ENCODE data around the gene USP36.

Gene USP36

DNA sequence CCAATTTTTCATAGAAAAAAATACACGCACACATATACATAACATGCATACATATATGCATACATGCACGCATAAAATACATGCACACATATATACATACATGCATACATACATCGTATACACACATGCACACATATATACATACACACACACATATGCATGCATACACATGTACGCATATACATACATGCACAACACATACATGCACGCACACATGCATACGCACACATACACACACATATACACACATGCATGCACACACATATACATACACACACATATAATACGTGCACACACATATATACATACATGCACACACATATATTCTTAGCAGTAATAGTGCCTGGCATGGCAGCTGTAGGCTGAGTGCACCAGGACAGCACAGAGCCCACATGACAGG is 24.9 kb downstream of the USP36 start:
- DNase-seq (ENCODE audit: low spot score): no peak

DNA sequence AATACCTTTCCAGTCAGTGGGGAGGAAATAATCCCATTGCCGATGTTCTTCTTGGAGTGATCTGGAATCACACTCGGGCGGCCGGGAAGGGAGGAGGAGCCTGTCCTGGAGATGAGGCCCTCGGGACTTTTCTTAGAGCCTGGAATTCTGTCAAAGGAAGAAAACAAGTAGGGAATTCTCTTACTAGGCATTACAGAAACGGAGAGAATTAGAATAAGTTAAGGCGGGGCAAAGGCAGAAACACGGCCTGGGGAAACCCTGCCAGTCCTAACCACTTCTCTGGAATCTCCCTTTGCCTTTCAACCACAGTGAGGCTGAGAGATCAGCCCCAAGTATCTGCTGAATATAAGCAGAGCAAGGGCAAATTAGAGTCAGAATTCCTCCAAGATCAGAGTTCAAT is 27.8 kb downstream of the USP36 start:
- no peak for DNase-seq (ENCODE audit: low spot score)

DNA sequence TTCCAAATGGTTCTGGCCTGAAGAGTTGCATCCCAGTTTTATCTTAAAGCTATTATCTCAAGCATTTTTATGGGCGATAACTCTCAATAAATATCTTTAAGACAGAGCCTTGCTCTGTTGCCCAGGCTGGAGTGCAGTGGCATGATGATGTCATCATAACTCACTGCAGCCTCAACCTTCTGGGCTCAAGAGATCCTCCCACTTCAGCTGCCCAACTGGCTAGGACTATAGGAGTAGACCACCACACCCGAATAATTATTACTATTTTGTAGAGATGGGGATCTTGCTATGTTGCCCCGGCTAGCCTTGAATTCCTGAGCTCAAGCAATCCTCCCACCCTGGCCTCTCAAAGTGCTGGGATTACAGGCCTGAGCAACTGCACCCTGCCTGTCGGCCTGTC is 32.5 kb downstream of the USP36 start:
- no peak for DNase-seq (ENCODE audit: low spot score)

DNA sequence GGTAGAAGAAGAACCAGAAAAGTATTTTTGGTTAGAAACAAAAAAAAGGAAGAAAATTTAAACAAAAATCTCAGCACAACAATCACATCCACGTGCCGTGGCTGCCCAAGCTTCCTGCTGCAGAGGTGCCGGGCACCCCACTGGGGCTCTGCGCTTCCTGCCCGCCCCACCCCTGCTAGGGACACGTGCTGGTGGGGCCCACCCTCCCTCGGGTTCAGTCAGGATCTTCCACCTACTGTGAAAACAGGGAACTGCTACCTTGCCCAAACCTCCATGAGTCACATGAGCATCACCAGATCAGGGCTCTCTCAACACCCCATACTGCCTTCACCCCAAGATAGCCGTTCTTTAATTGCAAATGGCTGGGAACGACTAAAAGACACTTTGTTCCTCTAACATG is 34.2 kb downstream of the USP36 start:
- DNase-seq (ENCODE audit: low spot score): no peak

DNA sequence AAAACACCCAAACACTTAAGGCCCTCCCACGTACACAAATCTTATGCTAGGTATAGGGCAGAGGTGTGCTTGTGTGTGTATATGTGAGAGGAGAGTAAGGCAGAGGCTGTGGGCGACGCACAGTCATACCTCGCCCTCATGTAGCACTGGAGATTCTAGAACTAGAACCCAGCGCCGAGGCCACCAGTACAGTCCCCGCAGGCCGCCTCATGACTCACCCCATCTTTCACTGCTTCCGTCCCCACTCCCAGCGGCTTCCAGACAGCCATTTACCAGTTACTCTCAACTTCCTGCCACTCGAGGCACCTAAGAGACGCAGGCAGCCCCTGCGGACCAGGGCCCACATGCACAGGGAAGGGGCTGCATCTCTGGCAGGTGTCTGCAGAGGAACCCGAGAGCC is 35.3 kb downstream of the USP36 start:
- no peak for DNase-seq (ENCODE audit: low spot score)

DNA sequence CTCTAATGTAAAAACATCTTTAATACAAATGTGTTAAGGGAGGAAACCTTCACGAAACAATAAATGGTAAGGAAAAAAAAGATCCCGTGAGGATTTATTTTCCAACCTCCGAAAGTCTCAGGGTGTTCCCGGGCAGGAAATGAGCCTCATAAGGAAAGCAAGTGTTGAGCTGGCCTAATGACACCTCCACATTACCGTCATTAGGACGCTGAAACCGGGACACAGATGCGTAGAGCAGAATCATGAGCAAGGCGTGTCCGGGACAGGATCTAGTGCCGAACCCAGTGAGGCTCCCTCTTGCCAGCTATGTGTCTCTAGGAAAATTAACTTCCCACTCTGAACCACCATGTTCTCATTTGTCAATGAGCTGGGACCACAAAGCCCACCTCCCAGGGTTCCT is 35.8 kb downstream of the USP36 start:
- no peak for DNase-seq (ENCODE audit: low spot score)

DNA sequence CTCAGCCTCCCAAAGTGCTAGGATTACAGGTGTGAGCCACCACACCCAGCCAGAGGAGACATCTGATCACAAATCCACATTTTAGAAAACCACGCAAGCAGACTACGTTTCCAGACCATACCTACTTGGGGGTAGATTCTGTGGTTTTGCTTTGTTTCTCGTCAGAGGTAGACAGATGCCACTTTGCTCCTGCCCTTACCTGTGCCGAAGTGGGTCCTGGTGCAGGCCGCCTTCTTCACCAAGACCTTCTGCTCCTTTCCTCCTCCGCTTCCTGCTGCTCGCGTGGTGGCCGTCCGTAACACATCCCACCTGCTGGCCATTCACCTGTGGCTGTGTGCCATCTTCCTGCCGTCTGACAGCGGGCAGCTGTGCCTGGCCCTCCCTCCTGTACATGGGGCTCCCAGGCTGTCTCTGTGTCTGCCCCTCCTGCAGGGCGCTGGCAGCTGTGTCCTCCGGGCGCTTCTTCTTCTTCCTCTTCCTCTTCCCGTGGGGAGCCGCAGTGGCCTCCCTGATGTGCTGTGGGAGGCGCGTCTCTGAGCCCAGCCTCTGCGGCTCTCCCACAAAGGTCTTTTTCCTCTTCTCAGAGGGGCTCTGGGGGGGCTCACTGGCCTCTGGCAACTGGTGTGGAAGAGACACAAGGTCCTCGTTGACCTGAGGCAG is 37.3 kb downstream of the USP36 start:
- no peak for DNase-seq (ENCODE audit: low spot score)

DNA sequence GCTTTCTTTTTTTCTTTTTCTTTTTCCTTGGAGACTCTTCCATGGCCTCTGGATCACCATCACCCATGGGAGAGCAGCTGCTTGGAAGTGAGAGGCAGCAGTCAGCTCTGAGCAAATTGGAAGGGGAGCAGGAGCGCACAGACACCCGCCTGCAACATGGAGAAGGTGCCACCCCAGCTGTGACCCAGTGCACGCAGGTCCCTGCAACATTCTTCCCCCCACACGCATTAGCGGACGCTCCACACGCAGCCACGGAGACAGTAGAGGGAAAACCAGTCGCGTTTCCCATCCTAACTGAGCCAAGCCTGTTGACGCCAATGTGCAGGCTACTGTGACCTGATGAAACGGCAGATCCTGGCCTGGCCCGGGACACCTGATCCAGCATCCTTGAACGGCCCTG is 38.2 kb downstream of the USP36 start:
- DNase-seq (ENCODE audit: low spot score): no peak

DNA sequence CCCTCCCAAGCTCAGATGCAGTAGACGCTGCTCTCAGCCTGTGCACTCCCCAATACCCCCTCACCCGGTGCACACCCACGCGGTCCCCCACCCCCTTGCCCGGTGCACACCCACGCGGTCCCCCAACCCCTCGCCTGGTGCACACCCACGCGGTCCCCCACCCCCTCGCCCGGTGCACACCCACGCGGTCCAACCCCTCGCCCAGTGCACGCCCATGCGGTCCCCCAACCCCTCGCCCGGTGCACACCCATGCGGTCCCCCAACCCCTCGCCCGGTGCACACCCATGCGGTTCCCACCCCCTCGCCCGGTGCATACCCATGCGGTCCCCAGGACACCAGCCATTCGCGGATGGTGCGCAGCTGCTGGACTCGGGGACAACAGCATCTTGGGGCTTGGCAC is 38.6 kb downstream of the USP36 start:
- no peak for DNase-seq (ENCODE audit: low spot score)

DNA sequence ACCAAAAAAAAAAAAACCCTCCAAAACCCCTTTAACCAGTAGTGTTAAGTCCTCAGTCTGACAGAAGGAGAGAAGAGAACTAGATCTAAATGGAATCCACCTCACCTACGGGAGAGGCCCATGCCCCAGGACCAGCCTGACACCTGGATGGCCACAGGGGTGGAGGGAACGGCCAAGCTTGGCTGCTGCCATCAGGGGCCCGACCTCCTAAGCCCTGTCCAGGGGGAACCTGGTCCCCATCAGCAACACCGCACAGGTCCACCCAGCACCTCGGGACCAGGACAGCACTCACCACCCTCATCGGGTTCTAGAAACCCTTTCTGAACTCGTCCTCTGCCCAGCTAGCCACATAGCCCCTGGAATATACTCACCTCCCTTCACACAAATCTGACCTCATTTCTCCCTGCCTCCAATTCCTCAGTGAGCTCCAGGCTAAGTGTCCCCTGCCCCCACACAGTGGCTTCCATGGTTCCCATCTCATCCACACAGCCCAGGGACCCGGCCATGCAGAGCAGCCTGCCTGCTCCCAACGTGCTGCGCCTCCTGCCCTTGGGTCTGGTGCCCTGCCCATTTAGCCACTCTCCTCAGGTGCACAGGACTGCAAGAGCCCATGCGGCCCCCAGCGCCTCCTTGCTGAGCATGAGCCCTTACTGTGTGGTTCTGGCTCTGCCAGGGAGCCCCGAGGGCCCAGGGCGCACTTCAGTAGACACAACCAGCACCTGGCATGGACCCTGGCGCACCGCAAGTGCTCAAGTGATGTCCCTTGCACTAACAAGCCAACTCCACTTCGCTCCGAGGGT is 40.3 kb downstream of the USP36 start:
- no peak for DNase-seq (ENCODE audit: low spot score)

DNA sequence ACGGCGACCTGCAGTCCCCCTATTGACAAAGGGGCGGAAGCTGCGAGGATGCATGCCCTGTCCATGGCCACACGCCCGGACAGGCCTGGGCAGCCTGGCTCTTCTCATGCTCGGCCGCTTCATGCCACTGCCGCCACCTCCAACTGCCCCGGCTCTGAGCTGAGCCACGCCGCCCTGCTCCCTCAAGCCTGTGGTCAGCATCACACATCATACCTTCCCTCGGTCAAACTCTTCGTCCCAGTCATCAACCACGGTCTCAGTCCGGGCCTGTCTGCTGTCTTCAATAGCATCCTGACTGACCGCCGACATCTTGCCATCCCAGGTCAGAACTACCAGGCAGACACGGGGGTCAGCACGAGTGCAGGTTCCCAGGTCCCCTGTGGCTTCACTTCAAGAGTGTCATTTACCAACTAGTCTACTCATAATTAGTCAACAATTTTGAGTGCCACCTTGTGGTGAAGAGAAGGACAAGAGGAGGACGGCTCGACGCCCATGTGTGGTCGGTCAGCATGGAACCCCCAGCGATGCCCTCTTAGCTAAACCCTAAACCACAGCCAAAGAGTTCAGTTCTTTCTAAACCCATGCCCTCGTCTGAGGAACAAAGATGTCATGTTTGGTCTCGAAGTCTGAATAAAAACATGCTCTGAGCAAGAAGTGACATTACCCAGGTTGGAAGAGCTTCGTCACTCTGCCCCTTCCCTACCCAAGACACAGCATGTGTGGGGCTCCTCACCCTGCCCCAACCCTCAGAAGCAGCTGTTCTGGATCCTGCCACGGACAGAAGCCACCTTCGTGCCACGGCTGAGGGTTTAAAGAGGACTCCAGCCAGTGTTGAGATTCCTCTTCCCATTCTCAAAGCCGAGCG is 41.7 kb downstream of the USP36 start:
- no peak for DNase-seq (ENCODE audit: low spot score)

DNA sequence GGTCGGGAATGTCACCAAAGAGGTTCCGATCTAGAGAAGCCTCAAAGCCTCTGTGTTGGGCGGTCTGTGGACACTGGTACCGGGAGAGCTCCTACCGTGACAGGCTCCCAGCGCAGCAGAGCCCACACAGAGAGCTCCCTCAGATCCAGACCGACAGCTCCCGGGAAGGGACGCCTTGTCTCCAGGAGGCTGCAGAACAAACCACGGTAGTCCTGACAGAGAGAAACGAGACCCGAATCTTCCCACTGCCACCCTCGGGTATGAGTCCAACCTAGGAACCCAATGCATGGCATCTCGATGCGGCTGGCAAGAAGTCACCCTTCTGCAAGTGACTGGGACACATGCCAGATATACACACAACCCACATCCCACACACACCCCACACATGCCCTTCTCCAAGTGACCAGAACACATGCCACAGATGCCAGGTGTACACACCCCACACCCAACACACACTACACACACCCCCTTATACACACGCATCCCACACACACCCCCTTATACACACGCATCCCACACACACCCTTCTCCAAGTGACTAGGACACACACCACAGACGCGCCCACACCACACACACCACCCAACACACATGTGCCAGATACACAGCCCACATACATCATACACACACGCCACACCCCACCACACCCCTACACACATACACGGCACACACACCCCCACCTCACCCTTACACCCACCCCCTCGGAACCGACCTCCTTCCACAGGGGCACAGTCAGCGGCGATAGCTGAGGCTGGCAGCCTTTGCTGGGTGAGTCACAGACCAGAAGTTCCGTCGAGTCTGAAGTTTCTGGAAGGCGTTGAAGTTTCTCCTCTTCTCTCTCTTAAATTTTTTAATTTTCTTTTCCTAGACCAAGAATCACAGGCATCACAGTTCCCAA is 42.7 kb downstream of the USP36 start:
- no peak for DNase-seq (ENCODE audit: low spot score)

DNA sequence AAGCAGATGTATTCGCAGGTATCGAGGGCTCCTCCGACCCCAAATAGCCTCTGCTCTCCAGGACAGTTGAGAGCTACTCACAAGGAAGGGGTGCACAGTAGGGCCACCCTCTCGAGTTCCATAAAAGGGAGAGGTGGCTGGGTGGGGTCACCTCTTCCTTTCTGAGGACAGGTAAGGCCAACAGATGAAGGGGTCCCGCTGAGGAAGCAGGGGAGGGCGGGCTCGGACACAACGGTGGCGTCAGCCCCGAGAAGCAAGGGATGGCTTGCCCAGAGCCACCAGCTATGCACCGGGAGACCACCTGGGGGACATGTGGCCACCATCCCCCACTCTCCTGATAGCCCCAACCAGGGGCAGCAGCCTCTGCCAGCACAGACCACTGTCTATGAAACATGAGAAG is 43.4 kb downstream of the USP36 start:
- no peak for DNase-seq (ENCODE audit: low spot score)

DNA sequence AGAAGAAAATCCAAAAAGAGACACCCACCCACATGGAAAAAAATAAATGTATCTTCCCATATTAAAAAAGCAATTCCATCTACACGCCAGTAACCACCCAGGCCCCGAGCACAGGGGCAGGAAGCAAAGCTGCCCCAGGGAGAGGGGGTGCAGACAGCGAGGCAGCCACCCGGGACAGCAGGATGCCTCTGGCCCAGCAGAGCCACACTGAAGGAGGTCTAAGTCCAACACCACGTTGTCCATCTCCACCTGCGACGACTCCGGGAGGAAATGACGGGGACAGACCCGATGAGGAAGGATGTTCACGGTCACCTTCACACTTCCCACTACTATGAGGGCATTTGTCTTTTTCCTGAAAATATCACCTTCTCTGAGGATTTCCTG is 44.1 kb downstream of the USP36 start:
- no peak for DNase-seq (ENCODE audit: low spot score)

DNA sequence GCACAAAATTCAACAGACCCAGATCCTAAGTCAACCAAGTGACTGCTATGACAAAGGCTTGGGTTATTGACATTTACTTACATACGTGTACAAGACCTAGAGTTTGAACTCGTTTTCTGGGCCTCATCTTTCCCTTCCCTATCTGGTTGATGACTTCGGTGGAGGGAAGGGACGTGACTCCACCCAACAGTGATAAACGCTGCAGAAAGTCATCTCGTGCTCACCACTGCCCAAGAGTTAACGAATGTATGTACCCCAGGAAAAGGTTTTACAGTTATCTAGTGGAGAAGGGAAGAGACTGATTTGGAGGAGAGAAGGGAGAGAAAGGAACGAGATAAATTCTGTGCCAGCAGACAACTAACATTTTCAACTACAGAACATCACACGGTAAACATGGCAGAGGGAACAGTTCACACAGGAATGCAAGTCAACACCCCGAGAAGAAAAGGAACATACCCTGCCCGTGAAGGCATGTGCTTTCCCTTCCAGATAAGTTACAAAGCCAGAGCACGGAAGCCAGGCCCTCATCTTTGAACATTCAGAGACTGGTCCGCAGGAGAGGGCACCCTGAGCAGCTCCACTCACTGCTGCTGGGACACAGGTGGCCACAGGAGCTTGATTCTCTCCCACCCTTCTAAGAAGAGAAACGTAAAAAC is 44.6 kb downstream of the USP36 start:
- DNase-seq (ENCODE audit: low spot score): no peak

DNA sequence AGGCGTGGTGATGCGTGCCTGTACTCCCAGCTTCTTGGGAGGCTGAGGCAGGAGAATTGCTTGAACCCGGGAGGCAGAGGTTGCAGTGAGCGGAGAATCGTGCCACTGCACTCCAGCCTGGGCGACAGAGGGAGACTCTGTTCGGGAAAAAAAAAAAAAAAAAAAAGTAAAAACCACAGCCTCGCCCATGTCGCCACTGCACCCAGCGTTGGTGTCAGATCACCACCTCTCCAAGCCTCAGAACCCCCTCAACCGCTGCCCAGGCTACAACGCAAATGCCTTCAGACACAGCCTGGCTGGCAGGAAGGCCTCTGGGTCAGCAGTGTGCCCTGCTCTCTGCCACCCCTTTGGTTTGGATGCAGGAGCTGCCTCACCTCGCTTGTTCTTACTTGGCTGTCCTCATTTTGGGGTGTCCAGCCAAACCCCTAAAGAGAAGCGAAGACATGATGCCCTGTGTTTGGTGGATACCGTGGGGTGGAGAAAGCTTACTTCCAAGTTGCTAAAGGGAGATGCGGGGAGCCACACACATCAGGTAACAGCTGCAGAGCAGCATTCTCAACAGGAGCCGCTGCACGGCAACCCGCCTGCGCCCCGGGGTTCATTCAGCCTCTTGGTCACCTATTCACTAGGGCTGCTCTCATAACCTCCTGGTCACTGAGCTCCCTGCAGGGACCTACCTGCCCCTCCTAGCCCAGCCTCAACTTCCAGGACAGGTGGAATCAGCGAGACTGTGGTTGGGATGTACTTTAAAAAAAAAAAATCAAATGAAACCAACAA is 45.6 kb downstream of the USP36 start:
- no peak for DNase-seq (ENCODE audit: low spot score)

DNA sequence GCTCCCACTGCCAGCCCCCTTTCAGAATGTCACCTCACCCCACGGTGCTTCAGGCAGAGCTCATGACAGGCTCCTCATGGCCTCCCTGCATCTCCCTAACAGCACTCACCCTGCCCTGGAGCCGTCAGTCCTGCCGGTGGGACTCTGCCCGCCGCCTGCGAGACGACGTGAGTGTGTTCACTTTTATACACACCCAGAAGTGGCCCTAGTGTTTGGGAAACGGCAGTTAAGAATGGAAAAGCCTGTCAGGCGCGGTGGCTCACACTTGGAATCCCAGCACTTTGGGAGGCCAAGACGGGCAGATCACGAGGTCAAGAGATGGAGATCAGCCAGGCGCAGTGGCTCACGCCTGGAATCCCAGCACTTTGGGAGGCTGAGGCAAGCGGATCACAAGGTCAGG is 46.2 kb downstream of the USP36 start:
- no peak for DNase-seq (ENCODE audit: low spot score)

DNA sequence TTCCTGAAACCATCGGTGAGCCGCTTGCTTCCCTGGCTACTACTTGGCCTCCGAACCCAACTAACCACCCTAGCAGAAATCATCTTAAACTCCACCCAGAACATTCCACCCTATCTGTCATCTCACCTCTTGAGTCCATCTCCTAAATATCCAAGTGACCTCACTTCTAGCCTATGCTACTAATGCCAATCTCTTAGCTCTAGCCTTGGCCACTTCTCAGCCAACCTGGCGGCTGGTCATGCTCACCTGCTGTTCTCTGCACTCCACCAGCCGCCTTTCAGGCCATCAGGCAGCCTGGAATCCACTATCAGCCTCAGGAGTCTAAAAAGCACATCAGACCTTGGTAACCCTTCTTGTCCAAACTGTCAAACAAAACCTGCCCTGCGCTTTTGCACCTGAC is 46.6 kb downstream of the USP36 start:
- no peak for DNase-seq (ENCODE audit: low spot score)

DNA sequence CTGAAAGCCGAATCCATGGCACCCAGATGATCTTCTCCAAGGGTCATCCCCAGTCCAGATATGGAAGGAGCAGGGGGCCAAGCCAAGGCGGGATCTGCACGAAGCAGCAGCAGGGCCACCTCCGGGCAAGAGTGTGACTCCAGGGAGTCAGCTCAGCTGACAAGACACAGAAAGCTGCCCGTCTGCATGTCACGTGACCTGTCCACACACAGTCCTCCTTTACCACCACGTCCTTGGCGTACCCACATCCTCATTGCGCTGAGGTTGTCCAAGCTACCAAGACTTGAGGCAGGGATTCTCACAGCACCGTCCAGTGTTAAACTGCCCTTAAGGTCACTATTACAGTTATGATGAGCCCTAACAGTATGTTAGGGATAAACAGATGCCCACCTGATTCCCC is 47.2 kb downstream of the USP36 start:
- DNase-seq (ENCODE audit: low spot score): no peak

DNA sequence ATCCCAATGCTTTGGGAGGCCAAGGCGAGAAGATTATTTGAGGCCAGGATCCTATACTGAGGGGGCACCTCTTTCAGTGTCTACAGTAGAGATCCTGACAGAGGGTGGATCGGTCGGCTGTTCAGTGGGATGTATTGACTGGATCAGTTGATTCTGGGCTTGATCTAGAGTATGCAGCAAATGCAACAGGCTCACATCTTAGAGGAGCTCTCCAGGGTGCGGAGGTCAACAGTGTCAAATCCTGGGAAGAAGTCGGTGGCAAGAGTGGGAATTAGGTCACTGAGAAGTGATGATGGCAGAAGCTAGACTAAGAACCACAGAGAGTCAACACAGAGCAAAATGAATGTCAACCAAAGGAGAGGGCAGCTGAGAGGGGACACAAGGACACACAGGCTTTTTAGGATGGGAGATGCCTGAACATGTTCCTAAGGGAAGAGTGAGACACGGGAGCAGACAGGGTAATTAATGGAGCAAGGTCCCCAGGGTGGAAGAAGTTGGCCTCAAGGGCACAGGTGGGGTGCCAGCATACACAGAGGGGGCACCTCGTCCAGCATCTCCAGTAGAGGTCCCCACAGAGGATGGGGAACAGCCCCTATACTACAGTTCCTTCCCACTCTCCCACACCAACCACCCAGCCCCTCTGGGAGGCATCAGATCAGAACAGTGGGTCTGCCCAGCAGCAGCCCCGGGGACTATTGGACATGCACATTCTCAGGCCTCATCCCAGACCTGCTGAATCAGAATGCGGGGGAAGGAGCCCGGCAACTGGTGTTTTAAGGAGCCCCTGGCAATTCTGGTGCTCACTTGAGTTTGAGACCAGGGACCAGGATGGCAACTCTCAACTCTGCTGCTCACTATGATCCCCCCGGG is 48.5 kb downstream of the USP36 start:
- no peak for DNase-seq (ENCODE audit: low spot score)
